ENCODE measurements around the gene NBAS.

The NBAS gene

GRCh38 chr2:15606481-15607441 lies 45.6 kb upstream of the NBAS start:
- TF ChIP-seq TAF1 (IDR thresholded peaks at IDR 0.05; ENCODE audit: borderline replicate concordance, insufficient read depth, low read length) (no peak), REST (IDR thresholded peaks at IDR 0.05; ENCODE audit: insufficient read depth in 1 of 2, low read depth in 2 of 2, low read length in 2 of 2) (no peak), POLR2AphosphoS5 (IDR thresholded peaks at IDR 0.05; ENCODE audit: low read depth, low read length) (no peak), SIN3A (IDR thresholded peaks at IDR 0.05; ENCODE audit: borderline replicate concordance, insufficient read depth, low read length) (no peak), FOXP2 (optimal IDR thresholded peaks at IDR 0.05; ENCODE audit: borderline replicate concordance, extremely low read depth, extremely low read length, insufficient read depth) (no peak)

- TF ChIP-seq TAF1 (IDR thresholded peaks at IDR 0.05; ENCODE audit: borderline replicate concordance, insufficient read depth, low read length) (no peak), REST (IDR thresholded peaks at IDR 0.05; ENCODE audit: insufficient read depth in 1 of 2, low read depth in 2 of 2, low read length in 2 of 2) (no peak), SIN3A (IDR thresholded peaks at IDR 0.05; ENCODE audit: borderline replicate concordance, insufficient read depth, low read length) (no peak), POLR2AphosphoS5 (IDR thresholded peaks at IDR 0.05; ENCODE audit: low read depth, low read length) (no peak), FOXP2 (optimal IDR thresholded peaks at IDR 0.05; ENCODE audit: borderline replicate concordance, extremely low read depth, extremely low read length, insufficient read depth) (no peak)
Measured at GRCh38 chr2:15605721-15606120, 44.6 kb upstream of the NBAS start.

GRCh38 chr2:15603948-15604347 lies 42.8 kb upstream of the NBAS start:
- no peak for TF ChIP-seq SIN3A (IDR thresholded peaks at IDR 0.05; ENCODE audit: borderline replicate concordance, insufficient read depth, low read length)
- TF ChIP-seq FOXP2 (optimal IDR thresholded peaks at IDR 0.05; ENCODE audit: borderline replicate concordance, extremely low read depth, extremely low read length, insufficient read depth): no peak
- TF ChIP-seq REST (IDR thresholded peaks at IDR 0.05; ENCODE audit: insufficient read depth in 1 of 2, low read depth in 2 of 2, low read length in 2 of 2): no peak
- no peak for TF ChIP-seq TAF1 (IDR thresholded peaks at IDR 0.05; ENCODE audit: borderline replicate concordance, insufficient read depth, low read length)
- no peak for TF ChIP-seq POLR2AphosphoS5 (IDR thresholded peaks at IDR 0.05; ENCODE audit: low read depth, low read length)

- TF ChIP-seq TAF1 (IDR thresholded peaks at IDR 0.05; ENCODE audit: borderline replicate concordance, insufficient read depth, low read length): no peak
- no peak for TF ChIP-seq SIN3A (IDR thresholded peaks at IDR 0.05; ENCODE audit: borderline replicate concordance, insufficient read depth, low read length)
- TF ChIP-seq FOXP2 (optimal IDR thresholded peaks at IDR 0.05; ENCODE audit: borderline replicate concordance, extremely low read depth, extremely low read length, insufficient read depth): no peak
- TF ChIP-seq POLR2AphosphoS5 (IDR thresholded peaks at IDR 0.05; ENCODE audit: low read depth, low read length): no peak
- TF ChIP-seq REST (IDR thresholded peaks at IDR 0.05; ENCODE audit: insufficient read depth in 1 of 2, low read depth in 2 of 2, low read length in 2 of 2): no peak
Measured at GRCh38 chr2:15603044-15603765, 42.1 kb upstream of the NBAS start.

Measured in PFSK-1 (cell line).